ENCODE data around the gene LHFPL3.

DNA sequence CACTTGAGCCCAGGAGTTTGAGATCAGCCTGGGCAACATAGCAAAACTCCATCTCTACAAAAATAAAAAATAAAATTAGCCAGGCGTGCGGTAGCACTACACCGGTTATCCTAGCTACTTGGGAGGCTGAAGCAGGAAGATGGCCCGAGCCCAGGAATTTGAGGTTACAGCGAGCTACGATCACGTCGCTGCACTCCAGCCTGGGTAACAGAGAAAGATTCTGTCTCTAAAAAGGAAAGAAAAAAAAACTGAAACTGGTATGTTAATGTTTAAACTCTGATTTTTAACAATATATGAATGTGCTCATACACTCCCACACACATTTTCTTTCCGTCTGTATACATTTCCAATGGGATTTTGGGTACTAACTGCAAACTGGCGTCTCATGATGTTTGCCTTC, 545.0 kb downstream of the LHFPL3 start:
- TF ChIP-seq EZH2 (IDR thresholded peaks at IDR 0.05; ENCODE audit: insufficient read depth, poor library complexity, severe bottlenecking) (no peak), EZH2phosphoT487 (IDR thresholded peaks at IDR 0.05; ENCODE audit: insufficient read depth, low read depth) (no peak)

Measured in GM23248 (cell line).